Measurements from ENCODE around the gene GABRB1. TPM values are rescaled to one million over a fixed set of nuclear protein-coding genes. Genes with fewer than 3 reads are reported as not detected.

GABRB1 gene
- total and polyA plus RNA-seq, 2 donors (not counting 1 experiment from before 2014, with no cell fraction given), result not detected

GRCh38 chr4:47145630-47146029, 114.3 kb downstream of the GABRB1 start:
- no peaks in the 10 kb centered on the region for H3K4me1 Mint-ChIP-seq
- H3K27me3 Mint-ChIP-seq, result peaks cover 7% of the 10 kb centered on the region
- ATAC-seq (ENCODE audit: low read depth) (no peak), DNase-seq (no peak)
- no CpG with 5 or more reads among the region's 4 CpGs for WGBS (ENCODE audit: insufficient coverage)
- Histone ChIP-seq H3K36me3 (replicated peaks in 1 of 2; ENCODE audit: control extremely low read depth in 1 of 2, control insufficient read depth in 1 of 2, extremely low read depth in 1 of 2, insufficient read depth in 2 of 2, low read length in 1 of 2) (no peaks in the 10 kb centered on the region), H3K4me3 (ENCODE audit: control extremely low read depth in 1 of 5, extremely low read depth in 1 of 5, insufficient read depth in 1 of 5, low read depth in 2 of 5, low read length in 4 of 5) (no peak overlapping the region), H4K20me1 (ENCODE audit: control insufficient read depth, insufficient read depth, low read length, poor library complexity, severe bottlenecking) (no peaks in the 10 kb centered on the region), H3K9me3 (ENCODE audit: control extremely low read depth in 1 of 3, control insufficient read depth in 2 of 3, insufficient read depth in 1 of 3, low read length in 2 of 3) (no peaks in the 10 kb centered on the region), H3K4me2 (replicated peaks; ENCODE audit: low read depth, low read length, poor library complexity, severe bottlenecking) (no peak overlapping the region), H3K79me2 (ENCODE audit: control insufficient read depth, insufficient read depth, low read length) (no peaks in the 10 kb centered on the region), H3K27ac (ENCODE audit: low read length in 2 of 2) (no peak overlapping the region), H3K9ac (ENCODE audit: low read length) (no peak overlapping the region), H3K27me3 (replicated peaks in 1 of 4; ENCODE audit: control extremely low read depth in 1 of 4, control insufficient read depth in 3 of 4, insufficient read depth in 4 of 4, low read length in 3 of 4) (no peaks in the 10 kb centered on the region), H3K4me1 (ENCODE audit: control insufficient read depth in 2 of 2, insufficient read depth in 2 of 2, low read length in 2 of 2) (no peaks in the 10 kb centered on the region), H2AFZ (ENCODE audit: insufficient read depth, low read depth, low read length, poor library complexity, severe bottlenecking) (no peak overlapping the region)
- H3K4me3 Mint-ChIP-seq, result no peak overlapping the region
- intact Hi-C loops (cut with micrococcal nuclease), result no loop called here
- CTCF ChIA-PET, result no interaction called here
- POLR2A ChIA-PET, result no interaction called here
- no peak for TF ChIP-seq CTCF (IDR thresholded peaks at IDR 0.05)
- TF ChIP-seq EZH2 (IDR thresholded peaks at IDR 0.05; ENCODE audit: borderline replicate concordance, insufficient read depth, low read depth, low read length, poor library complexity, severe bottlenecking), result no peak
- no peak overlapping the region for H3K27ac Mint-ChIP-seq
- no peaks in the 10 kb centered on the region for H3K9me3 Mint-ChIP-seq (ENCODE audit: insufficient read depth)

GRCh38 chr4:47154816-47155370, 123.5 kb downstream of the GABRB1 start:
- H3K4me3 Mint-ChIP-seq, result no peak overlapping the region
- CTCF ChIA-PET, result no interaction called here
- no peak for DNase-seq
- Histone ChIP-seq H3K9me3 (ENCODE audit: control extremely low read depth in 1 of 3, control insufficient read depth in 2 of 3, insufficient read depth in 1 of 3, low read length in 2 of 3) (no peaks in the 10 kb centered on the region), H3K9ac (ENCODE audit: low read length) (no peak overlapping the region), H3K4me2 (replicated peaks; ENCODE audit: low read depth, low read length, poor library complexity, severe bottlenecking) (no peak overlapping the region), H3K4me3 (ENCODE audit: control extremely low read depth in 1 of 5, extremely low read depth in 1 of 5, insufficient read depth in 1 of 5, low read depth in 2 of 5, low read length in 4 of 5) (no peak overlapping the region), H3K4me1 (ENCODE audit: control insufficient read depth in 2 of 2, insufficient read depth in 2 of 2, low read length in 2 of 2) (no peaks in the 10 kb centered on the region), H3K27me3 (replicated peaks in 1 of 4; ENCODE audit: control extremely low read depth in 1 of 4, control insufficient read depth in 3 of 4, insufficient read depth in 4 of 4, low read length in 3 of 4) (no peaks in the 10 kb centered on the region), H4K20me1 (ENCODE audit: control insufficient read depth, insufficient read depth, low read length, poor library complexity, severe bottlenecking) (no peaks in the 10 kb centered on the region), H2AFZ (ENCODE audit: insufficient read depth, low read depth, low read length, poor library complexity, severe bottlenecking) (no peak overlapping the region), H3K27ac (ENCODE audit: low read length in 2 of 2) (no peak overlapping the region), H3K79me2 (ENCODE audit: control insufficient read depth, insufficient read depth, low read length) (no peaks in the 10 kb centered on the region), H3K36me3 (replicated peaks in 1 of 2; ENCODE audit: control extremely low read depth in 1 of 2, control insufficient read depth in 1 of 2, extremely low read depth in 1 of 2, insufficient read depth in 2 of 2, low read length in 1 of 2) (no peaks in the 10 kb centered on the region)
- 90% methylated on average over 3 of the region's 6 CpGs for WGBS (ENCODE audit: insufficient coverage)
- H3K9me3 Mint-ChIP-seq (ENCODE audit: insufficient read depth), result no peaks in the 10 kb centered on the region
- POLR2A ChIA-PET, result no interaction called here
- no peak for ATAC-seq (ENCODE audit: low read depth)
- no peak overlapping the region for H3K27ac Mint-ChIP-seq
- H3K27me3 Mint-ChIP-seq, result no peaks in the 10 kb centered on the region
- no peak for TF ChIP-seq EZH2 (IDR thresholded peaks at IDR 0.05; ENCODE audit: borderline replicate concordance, insufficient read depth, low read depth, low read length, poor library complexity, severe bottlenecking)
- TF ChIP-seq CTCF (IDR thresholded peaks at IDR 0.05), result no peak
- no peaks in the 10 kb centered on the region for H3K4me1 Mint-ChIP-seq
- intact Hi-C loops (cut with micrococcal nuclease), result no loop called here

All from B cell (primary cell).